D721Med (cell line): ENCODE data around the gene FOXI1.
A peak's percentile ranks its signal among the peaks of the same experiment; 100 is the strongest.

Experiments
- DNase-seq: peaks from one replicate; pipeline ENCODE4 v3.0.0; 2011; ENCODE audit warnings: low spot score; ENCODE audit not compliant: insufficient read length
- FAIRE-seq: peaks from 2 replicates; lab custom pipeline; 2011; peaks lifted over from hg19 to GRCh38; lab: Jason Lieb, UNC
- CTCF ChIP-seq: IDR thresholded peaks from 2 replicates; pipeline ENCODE4 v1.5.1; 2012; ENCODE audit warnings: mild to moderate bottlenecking, control low read depth; ENCODE audit not compliant: insufficient read depth; ENCODE audit errors: missing control alignments

The FOXI1 gene

GRCh38 chr5:170069512-170069911 is 36.2 kb upstream of the FOXI1 start:
- DNase-seq, result no peak
- no peak for TF ChIP-seq CTCF
- FAIRE-seq, result no peak

- FAIRE-seq (no peak), DNase-seq (no peak)
- TF ChIP-seq CTCF, result peak; percentile 59
Measured at GRCh38 chr5:170070556-170071412, 34.9 kb upstream of the FOXI1 start.

GRCh38 chr5:170071748-170072147 is 33.9 kb upstream of the FOXI1 start:
- TF ChIP-seq CTCF, result no peak
- DNase-seq, result no peak
- no peak for FAIRE-seq

- no peak for FAIRE-seq
- no peak for DNase-seq
- no peak for TF ChIP-seq CTCF
Measured at GRCh38 chr5:170075696-170076095, 30.0 kb upstream of the FOXI1 start.

GRCh38 chr5:170076211-170076610 is 29.5 kb upstream of the FOXI1 start:
- TF ChIP-seq CTCF, result no peak
- FAIRE-seq (no peak), DNase-seq (no peak)

GRCh38 chr5:170076739-170077138 is 29.0 kb upstream of the FOXI1 start:
- FAIRE-seq, result no peak
- TF ChIP-seq CTCF, result no peak
- no peak for DNase-seq

GRCh38 chr5:170077526-170077925 is 28.2 kb upstream of the FOXI1 start:
- FAIRE-seq (no peak), DNase-seq (no peak)
- TF ChIP-seq CTCF, result no peak
